ENCODE data around the gene AKR7A2.

AKR7A2 gene

GRCh38 chr1:19325368-19325957, 13.5 kb upstream of the AKR7A2 start:
- no peak for DNase-seq (ENCODE audit: low read depth)

- DNase-seq (ENCODE audit: low read depth): no peak
Measured at GRCh38 chr1:19324665-19324990, 12.7 kb upstream of the AKR7A2 start.

DNA sequence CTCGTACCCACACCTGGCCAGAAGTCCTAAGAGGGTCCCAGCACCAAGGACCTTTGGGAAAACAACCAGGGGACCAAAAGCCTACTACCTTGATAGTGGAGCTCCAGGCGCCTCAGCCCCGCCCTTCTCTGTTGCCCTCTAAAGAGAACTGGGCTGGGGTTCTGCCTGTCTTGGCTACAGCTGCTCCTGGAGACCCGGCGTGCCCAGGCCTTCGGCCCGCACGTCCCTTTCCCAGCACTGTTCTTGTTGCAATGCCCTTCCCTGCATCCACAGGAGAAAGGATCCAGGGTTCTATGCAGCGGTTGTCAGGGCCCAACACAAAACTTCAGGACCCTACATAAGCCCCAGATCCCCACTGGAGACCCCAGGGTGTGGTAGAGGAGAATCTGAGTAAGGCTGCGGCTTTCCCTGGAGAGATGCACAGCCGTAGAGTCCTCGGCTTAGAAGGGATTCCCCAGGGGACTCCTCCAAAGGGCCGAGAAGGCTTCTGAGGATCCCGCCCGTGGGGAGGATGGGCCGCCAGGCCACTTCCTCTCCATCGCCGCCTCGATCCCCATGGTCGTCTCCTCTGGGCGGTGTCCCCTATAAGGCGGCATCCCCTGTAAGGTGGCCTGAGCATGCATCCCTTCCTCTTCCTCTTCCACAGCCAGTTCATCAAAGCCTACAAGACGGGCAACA, 12.2 kb upstream of the AKR7A2 start:
- no peak for DNase-seq (ENCODE audit: low read depth)

DNA sequence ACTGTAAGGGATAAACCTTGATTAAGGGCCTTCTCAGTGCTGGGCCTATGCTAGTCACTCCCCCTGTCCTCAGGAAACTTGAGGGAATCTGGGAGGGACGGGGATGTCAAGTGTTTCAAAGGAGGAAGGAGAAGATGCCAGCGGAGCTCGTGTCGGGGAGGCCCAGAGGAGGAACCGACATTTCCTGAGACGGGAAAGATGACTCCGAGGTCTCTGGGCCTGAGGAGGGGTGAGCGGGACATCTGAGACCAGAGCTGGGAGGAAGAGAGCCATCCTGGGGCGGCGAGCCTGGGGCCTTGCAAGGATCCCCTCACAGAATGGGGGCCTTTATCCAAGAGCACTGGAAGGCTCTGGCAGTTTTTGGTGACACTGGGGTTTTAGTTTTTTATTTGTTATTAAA, 10.5 kb upstream of the AKR7A2 start:
- DNase-seq (ENCODE audit: low read depth): no peak

DNA sequence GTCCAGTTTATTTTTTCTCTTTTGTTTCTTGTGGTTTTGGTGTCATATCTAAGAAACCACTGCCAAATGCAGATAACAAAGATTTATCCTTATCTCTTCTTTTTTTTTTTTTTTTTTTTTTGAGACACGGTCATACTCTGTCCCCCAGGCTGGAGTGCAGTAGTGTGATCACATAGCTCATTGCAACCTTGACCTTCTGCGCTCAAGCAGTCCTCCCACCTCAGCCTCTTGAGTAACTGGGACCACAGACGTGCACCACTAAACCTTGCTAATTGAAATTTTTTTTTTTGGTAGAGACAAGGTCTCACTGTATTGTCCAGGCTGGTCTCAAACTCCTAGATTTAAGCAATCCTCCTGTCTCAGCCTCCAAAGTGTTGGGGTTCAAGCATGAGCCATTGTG, 9.1 kb upstream of the AKR7A2 start:
- no peak for DNase-seq (ENCODE audit: low read depth)

DNA sequence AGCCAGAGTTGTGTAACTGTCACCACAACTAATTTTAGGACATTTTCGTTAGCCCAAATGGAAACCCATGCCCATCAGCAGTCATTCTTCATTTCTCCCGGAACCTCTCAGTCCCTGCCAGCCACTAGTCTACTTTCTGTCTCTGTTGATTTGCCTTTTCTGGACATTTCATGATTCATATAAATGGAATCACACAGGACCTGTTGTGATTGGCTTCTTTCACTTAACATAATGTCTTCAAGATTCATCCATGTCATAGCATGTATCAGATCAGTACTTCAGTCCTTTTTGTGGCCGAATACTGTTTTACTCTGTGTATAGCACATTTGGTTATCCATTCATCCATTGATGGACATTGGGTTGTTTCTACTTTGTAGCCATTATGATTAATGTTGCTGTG, 7.3 kb upstream of the AKR7A2 start:
- DNase-seq (ENCODE audit: low read depth): no peak

- DNase-seq (ENCODE audit: low read depth): no peak
Measured at GRCh38 chr1:19317126-19317910, 5.4 kb upstream of the AKR7A2 start.

DNA sequence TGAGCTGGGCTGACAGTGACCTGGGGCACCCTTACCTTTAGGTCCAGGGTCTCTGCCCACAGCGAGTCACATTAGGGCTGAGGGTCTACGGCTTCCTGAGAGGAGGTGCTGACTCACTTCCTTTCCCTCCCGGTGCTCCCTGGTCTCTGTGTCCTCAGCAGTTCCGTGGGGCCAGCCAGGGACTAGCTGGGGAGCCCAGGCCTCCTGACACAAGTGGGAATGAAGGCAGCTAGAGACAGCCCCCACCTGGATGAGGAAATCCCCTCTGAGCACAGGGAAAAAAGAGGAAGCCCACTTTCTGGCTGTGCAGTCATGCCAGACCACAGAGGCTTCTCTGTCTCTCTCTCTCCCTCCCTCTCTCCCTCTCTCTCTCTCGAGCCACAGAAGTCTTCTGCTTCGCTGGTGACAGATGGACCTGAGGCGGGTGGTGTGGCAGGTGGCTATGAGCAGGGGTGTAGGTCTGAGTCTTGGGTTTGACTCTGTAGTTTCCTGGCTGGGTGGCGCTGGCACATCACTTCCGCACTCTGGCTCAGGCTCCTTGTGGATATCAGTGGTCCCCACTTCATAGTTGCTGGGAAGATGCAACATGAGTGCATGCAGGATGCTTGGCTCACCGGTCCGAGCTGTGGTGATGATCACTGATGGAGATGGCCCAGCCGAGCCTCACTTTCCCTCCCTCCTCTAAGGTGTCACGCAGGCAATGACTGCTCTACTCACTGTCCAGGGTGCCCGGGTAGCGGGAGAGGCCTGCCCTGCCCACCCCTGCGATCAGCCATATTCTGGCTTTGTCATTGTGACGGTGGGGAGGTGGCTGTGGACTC, 3.6 kb upstream of the AKR7A2 start:
- DNase-seq (ENCODE audit: low read depth): no peak

DNA sequence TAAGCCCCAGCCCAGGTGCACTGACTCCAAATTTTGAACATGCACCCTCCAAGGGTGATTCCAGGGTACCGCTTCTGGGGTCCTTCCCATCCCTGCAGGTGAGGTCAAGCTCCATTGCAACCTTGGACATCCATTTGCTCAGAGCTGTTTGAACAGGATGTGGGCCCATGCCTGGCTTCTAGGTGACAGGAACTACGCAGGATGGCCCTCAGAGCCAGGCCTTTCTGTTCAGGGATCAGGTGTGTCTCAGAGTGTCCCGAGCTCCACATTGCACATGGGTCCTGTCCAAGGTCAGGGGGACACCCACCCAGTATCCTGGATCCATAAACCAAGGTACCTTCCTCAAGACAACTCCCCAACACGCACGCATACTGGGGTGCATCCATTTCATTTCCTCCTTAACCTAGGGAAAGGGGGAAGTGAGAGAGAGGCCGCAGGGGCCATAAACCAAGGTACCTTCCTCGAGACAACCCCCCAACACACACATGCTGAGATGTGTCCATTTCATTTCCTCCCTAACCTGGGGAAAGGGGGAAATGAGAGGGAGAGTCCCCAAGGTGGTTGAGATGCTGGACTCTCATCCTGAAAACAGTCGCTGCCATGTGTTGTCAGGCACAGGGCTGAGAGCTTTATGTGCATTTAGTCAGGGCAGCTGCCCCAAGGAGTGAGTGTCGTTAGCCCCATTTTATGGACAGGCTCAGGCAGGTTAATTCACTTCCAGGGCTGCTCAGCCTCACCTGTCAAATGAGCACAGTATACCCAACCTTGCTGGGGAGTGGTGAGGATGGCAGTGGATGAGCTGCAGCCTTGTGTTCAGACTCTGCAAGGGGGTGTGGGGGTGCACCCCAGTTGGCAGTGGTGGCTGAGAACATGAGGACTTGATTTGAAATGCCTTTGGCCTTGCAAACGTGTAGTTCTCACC, 2.3 kb upstream of the AKR7A2 start:
- DNase-seq (ENCODE audit: low read depth): no peak

DNA sequence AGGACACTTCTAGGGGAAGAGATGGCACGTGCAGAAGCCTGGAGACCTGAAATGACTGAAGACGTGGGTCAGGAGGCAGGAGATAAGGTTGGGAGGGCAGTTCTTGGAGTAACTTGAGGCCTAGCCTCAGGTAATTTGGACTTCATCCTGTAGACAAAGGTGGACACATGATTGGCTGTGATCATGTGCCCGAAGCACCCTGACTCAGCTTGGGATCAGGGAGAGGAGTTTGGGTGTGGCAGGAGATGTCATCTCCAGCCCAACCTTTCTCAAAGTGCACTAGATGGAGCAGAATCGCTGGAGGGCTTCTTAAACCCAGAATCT, 1.7 kb upstream of the AKR7A2 start:
- DNase-seq (ENCODE audit: low read depth): no peak

- DNase-seq (ENCODE audit: low read depth): no peak
Measured at GRCh38 chr1:19312782-19313635, 1.1 kb upstream of the AKR7A2 start.

- DNase-seq (ENCODE audit: low read depth): no peak
Measured at GRCh38 chr1:19311503-19311930, 427 bp downstream of the AKR7A2 start.

GRCh38 chr1:19310720-19311502, 1.0 kb downstream of the AKR7A2 start:
- no peak for DNase-seq (ENCODE audit: low read depth)

DNA sequence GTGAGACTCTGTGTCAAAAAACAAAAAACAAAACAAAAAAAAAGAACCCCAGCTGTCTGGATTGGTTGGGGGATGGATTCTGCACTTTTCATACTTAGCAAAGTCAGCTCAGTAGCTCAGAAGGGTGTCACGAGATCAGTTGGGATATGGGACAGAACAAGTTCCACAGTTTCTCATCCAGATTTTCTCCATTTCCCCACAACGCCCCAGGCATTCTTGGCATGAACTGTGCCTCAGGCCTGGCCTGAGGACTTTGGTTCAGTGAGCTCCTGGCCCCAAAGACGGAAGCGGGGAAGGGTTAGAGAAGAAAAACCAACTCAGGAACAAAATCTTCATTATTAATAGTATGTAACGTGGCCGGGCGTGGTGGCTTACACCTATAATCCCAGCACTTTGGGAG, 1.9 kb downstream of the AKR7A2 start:
- no peak for DNase-seq (ENCODE audit: low read depth)

DNA sequence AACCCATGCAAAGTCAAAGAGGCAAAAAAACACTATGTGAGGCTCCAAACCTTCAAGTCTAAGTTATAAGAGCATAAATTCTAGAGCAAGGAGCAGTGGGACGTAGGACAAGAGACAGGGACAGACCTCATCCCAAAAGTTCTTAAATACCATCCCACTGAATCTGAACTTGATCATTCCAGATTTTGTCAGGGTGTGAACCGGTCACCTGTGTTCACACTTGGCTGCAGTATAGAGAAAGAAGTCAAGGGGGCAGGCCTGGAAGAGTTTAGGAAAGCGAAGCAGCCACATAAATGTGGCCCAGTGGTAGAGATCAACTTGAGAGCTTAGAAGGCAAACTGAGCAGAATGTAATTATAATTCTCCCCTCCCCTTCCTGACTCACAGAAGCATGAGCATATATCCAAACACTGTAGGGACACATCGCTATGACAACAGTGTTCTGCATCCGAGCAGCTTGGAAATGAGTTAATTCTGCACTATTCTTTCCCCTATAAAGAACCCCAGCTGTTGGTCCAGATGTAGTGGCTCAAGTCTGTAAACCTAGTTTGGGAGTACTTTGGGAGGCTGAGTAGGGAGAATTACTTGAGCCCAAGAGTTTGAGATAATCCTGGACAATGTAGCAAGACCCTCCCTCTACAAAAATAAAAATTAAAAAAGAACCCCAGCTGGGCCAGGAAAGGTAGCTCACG, 2.7 kb downstream of the AKR7A2 start:
- peak; percentile 89 for DNase-seq (ENCODE audit: low read depth)

DNA sequence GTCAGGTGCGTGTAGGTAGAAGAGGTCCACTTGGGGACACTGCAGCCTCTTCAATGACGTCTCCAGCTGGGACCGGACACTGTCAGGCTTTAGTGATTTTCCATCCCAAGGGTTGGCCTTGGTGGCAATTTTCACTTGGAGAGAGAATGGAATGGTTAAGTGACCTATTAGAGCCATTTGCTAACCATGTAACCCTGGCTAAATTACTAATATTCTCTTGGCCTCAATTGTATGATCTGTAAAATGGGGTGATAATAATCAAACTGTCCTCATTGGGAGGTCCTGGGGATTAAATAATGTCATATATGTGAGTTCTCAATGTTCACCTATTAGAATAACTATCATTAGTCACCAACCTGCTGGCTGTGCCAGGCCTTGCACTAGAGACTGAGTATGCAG, 3.4 kb downstream of the AKR7A2 start:
- DNase-seq (ENCODE audit: low read depth): no peak

DNA sequence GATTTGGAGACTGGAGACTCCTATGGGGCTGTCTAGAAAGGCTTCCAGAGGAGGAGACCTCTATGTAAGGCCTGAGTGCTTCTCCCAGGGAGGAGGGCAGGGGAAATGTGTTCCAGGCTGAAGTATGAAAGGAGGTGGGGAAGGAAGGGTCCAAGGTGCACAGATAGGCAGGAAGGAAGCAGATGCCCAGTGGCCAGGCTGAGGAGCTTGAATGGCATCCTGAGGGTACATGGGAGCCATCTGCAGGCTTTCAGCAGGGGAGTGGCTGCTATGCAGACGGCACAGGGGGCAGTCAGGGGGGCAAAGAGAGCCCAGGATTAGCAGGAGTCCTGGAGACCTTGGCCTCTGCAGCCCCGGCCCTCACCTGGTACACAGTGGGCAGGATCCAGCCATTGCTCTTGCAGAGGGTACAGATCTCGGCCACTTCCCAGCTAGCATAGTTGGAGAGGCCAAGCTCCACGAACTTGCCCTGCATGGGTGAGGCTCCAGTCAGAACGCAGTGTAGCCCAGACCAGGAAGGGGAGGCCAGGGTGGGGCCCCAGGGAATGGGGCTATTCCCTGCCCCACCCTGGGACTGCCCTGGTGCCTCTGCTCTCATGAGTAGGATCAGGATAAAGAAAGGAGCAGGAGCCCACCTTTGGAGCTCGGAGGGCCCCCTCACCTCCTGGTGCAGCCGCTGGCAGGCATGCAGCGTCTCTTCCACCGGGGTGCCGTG, 4.0 kb downstream of the AKR7A2 start:
- no peak for DNase-seq (ENCODE audit: low read depth)

GRCh38 chr1:19306941-19307340, 5.0 kb downstream of the AKR7A2 start:
- DNase-seq (ENCODE audit: low read depth): no peak

DNA sequence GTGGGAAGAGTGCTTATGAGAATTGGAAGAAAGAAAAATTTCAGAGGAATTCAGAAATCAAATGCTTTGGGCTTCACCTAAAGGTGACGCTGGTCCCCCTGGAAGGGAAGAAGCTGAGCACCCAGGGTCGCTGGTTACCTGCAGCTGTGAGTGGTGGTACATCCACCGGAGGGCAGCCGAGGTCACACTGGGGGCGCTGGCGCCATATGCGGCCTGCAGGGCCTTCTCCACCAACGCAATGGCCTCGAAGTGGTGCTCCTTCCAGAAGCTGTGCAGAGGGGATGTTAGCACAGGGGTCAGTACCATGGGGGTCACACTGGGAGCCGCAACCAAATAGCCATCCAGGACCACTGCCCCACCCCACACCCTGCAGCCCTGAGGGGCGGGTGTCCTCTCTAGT, 6.1 kb downstream of the AKR7A2 start:
- no peak for DNase-seq (ENCODE audit: low read depth)

Data from stromal cell of bone marrow (primary cell).